MCF 10A (cell line): ENCODE results near the gene RIPK4. TPM values are rescaled to one million over a fixed set of nuclear protein-coding genes. Genes with fewer than 3 reads are reported as not detected.

Experiments
- BruUV-seq: library from RNA; stranded (reverse); fragments of 400-500 nt; replicated peaks from 2 replicates; lab custom pipeline; 2021; lab: Mats Ljungman, UMichigan
- CTCF ChIA-PET: fragments of 300-600 bp; sonication (Branson Sonifier 250); formaldehyde crosslinking; extraction: SDS; loops from one replicate; lab custom pipeline; 2021; ENCODE audit warnings: antibody characterized with exemption, inconsistent platforms; lab: Yijun Ruan, JAX
- POLR2A ChIA-PET: fragments of 300-600, 350-650 bp; sonication (Branson Sonifier 250); formaldehyde crosslinking; extraction: SDS; loops from one replicate; lab custom pipeline; 2020; ENCODE audit warnings: antibody characterized with exemption, inconsistent platforms; lab: Yijun Ruan, JAX
- DNase-seq: peaks from one replicate; pipeline ENCODE4 v3.0.0-alpha.2; 2018; ENCODE audit not compliant: unreplicated experiment
- H3K27ac Mint-ChIP-seq: one replicate; pipeline ENCODE4 v1.8.0; 2022; ENCODE audit warnings: mild to moderate bottlenecking, low read depth, mixed read lengths; ENCODE audit not compliant: unreplicated experiment
- H3K27me3 Mint-ChIP-seq: one replicate; pipeline ENCODE4 v1.8.0; 2022; ENCODE audit warnings: mixed read lengths; ENCODE audit not compliant: insufficient read depth, unreplicated experiment
- H3K36me3 Mint-ChIP-seq: one replicate; pipeline ENCODE4 v1.8.0; 2022; ENCODE audit warnings: mild to moderate bottlenecking, moderate library complexity, mixed read lengths; ENCODE audit not compliant: insufficient read depth, unreplicated experiment
- H3K4me1 Mint-ChIP-seq: one replicate; pipeline ENCODE4 v1.8.0; 2022; ENCODE audit warnings: mixed read lengths; ENCODE audit not compliant: insufficient read depth, unreplicated experiment
- H3K4me3 Mint-ChIP-seq: one replicate; pipeline ENCODE4 v1.8.0; 2022; ENCODE audit warnings: mild to moderate bottlenecking, moderate library complexity, mixed read lengths; ENCODE audit not compliant: unreplicated experiment
- H3K9me3 Mint-ChIP-seq: one replicate; pipeline ENCODE4 v1.8.0; 2022; ENCODE audit warnings: mixed read lengths; ENCODE audit not compliant: unreplicated experiment
- intact Hi-C: fragments of 100-400 bp; cut with micrococcal nuclease; formaldehyde crosslinking; loops from 2 replicates; pipeline ENCODE4 v1.14.1; 2022
- total RNA-seq: library from RNA; stranded (reverse); gene quantifications from 2 replicates; pipeline ENCODE4 v1.2.3, GENCODE V29; 2022
- TF ChIP-seq, protein P1 (sequence below): fragments of 200-600 bp; IDR thresholded peaks from one replicate; pipeline ENCODE4 v1.8.0; 2022; ENCODE audit warnings: antibody characterized with exemption, mild to moderate bottlenecking; ENCODE audit not compliant: unreplicated experiment

The RIPK4 gene
- total RNA-seq, 1 experiment from 2014 or later: 22.3 TPM

DNA sequence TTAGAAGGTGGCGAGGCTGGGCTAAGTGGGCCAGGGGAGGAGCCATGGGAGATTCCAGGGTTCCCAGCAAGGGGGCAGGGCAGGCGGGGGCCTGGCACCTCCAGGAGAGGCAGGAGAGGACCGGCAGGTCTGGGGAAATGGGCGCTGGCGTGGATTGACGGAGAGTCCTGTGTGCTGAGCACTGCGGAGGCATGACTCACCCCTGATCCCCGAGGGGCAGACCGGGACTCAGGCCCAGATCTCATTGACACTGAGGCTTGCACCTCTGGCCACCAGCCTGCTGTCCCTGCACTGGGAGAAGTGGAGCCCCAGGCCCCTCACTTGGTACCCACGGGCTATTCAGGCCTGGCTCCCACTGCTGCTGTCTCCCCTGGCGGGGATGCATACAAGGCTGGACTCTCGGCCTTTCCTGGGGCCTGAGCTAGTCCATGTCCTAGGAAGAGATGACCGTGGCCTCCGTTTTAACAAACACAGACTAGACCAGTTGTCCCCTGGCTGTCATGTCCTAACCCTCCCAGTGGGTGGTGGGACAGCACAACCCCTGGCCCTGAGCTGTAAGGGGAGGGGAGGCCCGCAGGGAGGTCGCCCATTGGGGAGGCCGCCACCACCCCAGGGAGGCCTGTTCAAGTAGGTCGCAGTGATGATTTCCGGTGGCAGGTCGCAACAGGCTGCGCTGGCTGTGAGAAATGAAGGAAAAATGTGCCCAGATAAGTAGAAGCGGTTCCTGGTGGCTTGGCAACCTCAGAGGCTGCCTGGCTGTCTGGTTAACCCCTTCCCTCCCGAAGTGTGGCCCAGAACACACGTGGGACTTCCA lies 39.7 kb downstream of the RIPK4 start:
- H3K36me3 Mint-ChIP-seq: no peaks in the 10 kb centered on the region
- peaks cover 25% of the 10 kb centered on the region for H3K4me1 Mint-ChIP-seq
- CTCF ChIA-PET: interaction anchor here (0.5 to 2.4 kb wide), 8 partner anchors 8 to 115 kb away, joined by 3 to 16 read pairs (median 4); no protein-coding TSS in a partner anchor
- DNase-seq: peak; percentile 92
- intact Hi-C loops: loop anchor here (1.0 to 5.0 kb wide), 4 partner anchors 35 to 112 kb away; no protein-coding TSS in a partner anchor
- H3K9me3 Mint-ChIP-seq: peaks cover 6% of the 10 kb centered on the region
- POLR2A ChIA-PET: interaction anchor here (0.8 to 3.5 kb wide), 14 partner anchors 10 to 115 kb away, joined by 3 to 13 read pairs (median 4); partner anchors contain the start of gene RIPK4
- TF ChIP-seq, protein P1, sequence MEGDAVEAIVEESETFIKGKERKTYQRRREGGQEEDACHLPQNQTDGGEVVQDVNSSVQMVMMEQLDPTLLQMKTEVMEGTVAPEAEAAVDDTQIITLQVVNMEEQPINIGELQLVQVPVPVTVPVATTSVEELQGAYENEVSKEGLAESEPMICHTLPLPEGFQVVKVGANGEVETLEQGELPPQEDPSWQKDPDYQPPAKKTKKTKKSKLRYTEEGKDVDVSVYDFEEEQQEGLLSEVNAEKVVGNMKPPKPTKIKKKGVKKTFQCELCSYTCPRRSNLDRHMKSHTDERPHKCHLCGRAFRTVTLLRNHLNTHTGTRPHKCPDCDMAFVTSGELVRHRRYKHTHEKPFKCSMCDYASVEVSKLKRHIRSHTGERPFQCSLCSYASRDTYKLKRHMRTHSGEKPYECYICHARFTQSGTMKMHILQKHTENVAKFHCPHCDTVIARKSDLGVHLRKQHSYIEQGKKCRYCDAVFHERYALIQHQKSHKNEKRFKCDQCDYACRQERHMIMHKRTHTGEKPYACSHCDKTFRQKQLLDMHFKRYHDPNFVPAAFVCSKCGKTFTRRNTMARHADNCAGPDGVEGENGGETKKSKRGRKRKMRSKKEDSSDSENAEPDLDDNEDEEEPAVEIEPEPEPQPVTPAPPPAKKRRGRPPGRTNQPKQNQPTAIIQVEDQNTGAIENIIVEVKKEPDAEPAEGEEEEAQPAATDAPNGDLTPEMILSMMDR: no peak
- no peaks in the 10 kb centered on the region for H3K27me3 Mint-ChIP-seq
- H3K4me3 Mint-ChIP-seq: peak overlapping the region; percentile 55
- no TSS peak for BruUV-seq
- H3K27ac Mint-ChIP-seq: peak overlapping the region; percentile 84

DNA sequence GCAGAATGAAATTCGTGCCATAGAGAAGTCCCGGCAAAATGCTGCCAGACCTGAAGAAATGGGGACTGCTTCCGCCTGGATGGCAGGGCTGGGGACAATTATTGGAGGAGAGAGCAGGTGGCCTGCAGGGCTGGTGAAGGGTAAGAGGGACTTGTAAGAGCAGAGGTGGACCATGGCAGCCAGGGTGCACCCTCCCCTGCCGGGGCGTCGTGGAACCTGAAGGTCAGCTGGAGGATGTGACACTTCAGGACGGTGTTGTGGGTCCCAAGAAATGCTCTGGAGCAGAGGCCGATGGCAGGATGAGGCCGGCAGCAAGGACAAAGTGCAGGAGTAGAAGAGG lies 40.3 kb downstream of the RIPK4 start:
- H3K4me1 Mint-ChIP-seq: peaks cover 24% of the 10 kb centered on the region
- no peaks in the 10 kb centered on the region for H3K36me3 Mint-ChIP-seq
- no peaks in the 10 kb centered on the region for H3K27me3 Mint-ChIP-seq
- H3K9me3 Mint-ChIP-seq: peaks cover under 1% of the 10 kb centered on the region
- ChIA-PET POLR2A (interaction anchor here (1.2 to 3.5 kb wide), 7 partner anchors 8 to 115 kb away, joined by 3 to 13 read pairs (median 4); no protein-coding TSS in a partner anchor), CTCF (interaction anchor here (1.1 to 2.4 kb wide), 3 partner anchors 25 to 114 kb away, joined by 3 to 16 read pairs (median 7); no protein-coding TSS in a partner anchor)
- no TSS peak for BruUV-seq
- peak overlapping the region; percentile 55 for H3K4me3 Mint-ChIP-seq
- intact Hi-C loops: loop anchor here (2.0 to 5.0 kb wide), 2 partner anchors 36 to 42 kb away; no protein-coding TSS in a partner anchor
- no peak for DNase-seq
- TF ChIP-seq, protein P1: no peak
- H3K27ac Mint-ChIP-seq: peak overlapping the region; percentile 84

DNA sequence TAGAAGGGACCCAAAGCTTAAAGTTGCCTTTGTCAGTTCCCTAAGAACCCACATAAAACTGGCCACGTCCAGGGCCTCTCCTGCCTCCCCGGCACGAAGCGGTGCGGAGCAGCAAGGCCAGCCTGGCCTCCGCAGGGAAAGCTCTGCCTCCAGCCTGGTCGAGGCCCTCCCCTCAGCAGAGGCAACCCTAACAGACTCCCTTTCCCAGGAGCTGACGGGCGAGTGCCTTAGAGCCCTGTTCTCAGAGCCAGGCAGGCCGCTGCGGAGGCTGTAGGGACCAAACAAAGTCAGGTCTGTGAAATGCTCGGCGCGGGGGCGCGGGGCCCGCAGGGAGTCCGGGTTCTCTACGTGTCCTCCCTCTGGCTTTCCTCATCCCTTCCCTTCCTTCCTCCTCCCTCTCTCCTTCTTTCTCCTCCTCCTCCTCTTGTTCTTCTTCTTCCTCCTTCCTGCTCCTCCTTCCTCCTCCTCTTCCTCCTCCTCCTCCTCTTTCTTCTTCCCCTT lies 40.7 kb downstream of the RIPK4 start:
- Mint-ChIP-seq H3K9me3 (no peaks in the 10 kb centered on the region), H3K4me1 (peaks cover 20% of the 10 kb centered on the region), H3K36me3 (no peaks in the 10 kb centered on the region), H3K4me3 (peak overlapping the region; percentile 55), H3K27me3 (no peaks in the 10 kb centered on the region), H3K27ac (peak overlapping the region; percentile 84)
- TF ChIP-seq, protein P1: no peak
- no TSS peak for BruUV-seq
- ChIA-PET CTCF (interaction anchor here (0.8 to 1.3 kb wide), 2 partner anchors 8 to 95 kb away, joined by 3 to 7 read pairs; no protein-coding TSS in a partner anchor), POLR2A (interaction anchor here (1.3 to 3.5 kb wide), 3 partner anchors 8 to 47 kb away, joined by 3 to 13 read pairs (median 4); no protein-coding TSS in a partner anchor)
- no peak for DNase-seq
- intact Hi-C loops: loop anchor here (2.0 to 5.0 kb wide), 2 partner anchors 36 to 41 kb away; no protein-coding TSS in a partner anchor
